NCI-H69 (cell line): Measurements from ENCODE around the gene CHURC1.
"Not testable (repeated sequence)": the region's sequence is repeated elsewhere in the genome, so short reads cannot be mapped to it uniquely, and the experiment has no call there.

Source experiments
- DNase-seq: peaks from one replicate; lab custom pipeline; 2025; lab: John Stamatoyannopoulos, UW

The CHURC1 gene

GRCh38 chr14:64910847-64911495 lies 3.3 kb upstream of the CHURC1 start:
- peak; percentile 63 for DNase-seq

GRCh38 chr14:64912261-64912660 lies 2.0 kb upstream of the CHURC1 start:
- DNase-seq = no peak

- not testable (repeated sequence) for DNase-seq
These were observed 778 bp upstream of the CHURC1 start for GRCh38 chr14:64913477-64913876.

DNA sequence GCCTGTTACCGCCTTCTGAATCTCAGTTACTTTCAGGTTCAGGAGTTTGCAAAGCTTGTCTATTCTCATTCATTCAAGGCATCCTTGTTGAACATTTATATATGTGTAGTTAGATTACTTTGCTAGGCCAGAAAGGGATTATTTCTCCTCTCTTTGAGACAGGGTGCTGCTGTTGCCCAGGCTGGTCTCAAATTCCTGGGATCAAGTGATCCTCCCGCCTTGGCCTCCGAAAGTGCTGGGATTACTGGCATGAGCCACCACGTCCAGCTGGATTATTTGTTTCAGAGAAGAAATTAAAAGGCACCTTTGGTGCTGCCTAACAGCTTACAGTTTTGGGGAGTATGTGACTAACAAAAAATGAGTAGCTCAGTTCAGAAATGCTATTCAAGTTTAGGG lies 772 bp downstream of the CHURC1 start:
- no peak for DNase-seq

GRCh38 chr14:64915797-64916196 lies 1.5 kb downstream of the CHURC1 start:
- no peak for DNase-seq

GRCh38 chr14:64918216-64918615 lies 4.0 kb downstream of the CHURC1 start:
- DNase-seq = no peak

- no peak for DNase-seq
These were observed 5.0 kb downstream of the CHURC1 start for GRCh38 chr14:64919215-64919614.

- DNase-seq = no peak
These were observed 5.4 kb downstream of the CHURC1 start for GRCh38 chr14:64919618-64920017.

DNA sequence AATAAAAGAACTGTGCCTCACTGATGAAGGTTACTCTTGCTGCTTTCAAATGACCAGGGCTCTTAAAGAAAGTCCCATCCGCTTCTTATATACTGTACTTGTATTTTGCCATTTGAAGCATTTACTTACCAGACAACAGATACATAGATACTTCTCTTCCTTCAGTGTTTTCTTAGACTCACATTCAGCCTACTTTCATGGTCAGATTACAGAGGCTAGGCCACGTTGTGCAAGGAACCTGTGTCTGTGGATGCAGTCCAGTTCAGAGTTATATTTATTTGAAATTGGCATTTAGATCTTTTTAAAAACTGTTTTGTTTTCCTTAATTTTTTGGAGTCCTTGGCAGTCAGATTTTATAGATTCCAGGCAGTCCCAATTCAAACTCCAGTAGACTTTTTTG lies 6.2 kb downstream of the CHURC1 start:
- DNase-seq = no peak

DNA sequence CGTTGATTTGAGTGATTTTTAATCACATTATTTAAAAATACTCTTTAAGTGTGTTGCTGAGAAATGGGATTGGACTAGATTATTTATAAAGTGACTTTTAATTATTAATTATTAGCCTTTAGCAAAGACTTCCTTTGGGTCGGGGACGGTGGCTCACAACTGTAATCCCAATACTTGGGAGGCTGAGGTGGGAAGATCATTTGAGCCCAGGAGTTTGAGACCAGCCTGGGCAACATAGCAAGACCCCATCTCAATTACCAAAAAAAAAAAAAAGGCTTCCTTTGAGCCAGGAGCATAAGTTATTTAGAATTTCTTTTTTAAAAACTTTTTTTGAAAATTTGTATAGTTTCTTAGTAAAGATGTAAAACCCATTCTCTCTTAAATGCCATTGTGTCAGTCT lies 8.8 kb downstream of the CHURC1 start:
- DNase-seq = no peak

DNA sequence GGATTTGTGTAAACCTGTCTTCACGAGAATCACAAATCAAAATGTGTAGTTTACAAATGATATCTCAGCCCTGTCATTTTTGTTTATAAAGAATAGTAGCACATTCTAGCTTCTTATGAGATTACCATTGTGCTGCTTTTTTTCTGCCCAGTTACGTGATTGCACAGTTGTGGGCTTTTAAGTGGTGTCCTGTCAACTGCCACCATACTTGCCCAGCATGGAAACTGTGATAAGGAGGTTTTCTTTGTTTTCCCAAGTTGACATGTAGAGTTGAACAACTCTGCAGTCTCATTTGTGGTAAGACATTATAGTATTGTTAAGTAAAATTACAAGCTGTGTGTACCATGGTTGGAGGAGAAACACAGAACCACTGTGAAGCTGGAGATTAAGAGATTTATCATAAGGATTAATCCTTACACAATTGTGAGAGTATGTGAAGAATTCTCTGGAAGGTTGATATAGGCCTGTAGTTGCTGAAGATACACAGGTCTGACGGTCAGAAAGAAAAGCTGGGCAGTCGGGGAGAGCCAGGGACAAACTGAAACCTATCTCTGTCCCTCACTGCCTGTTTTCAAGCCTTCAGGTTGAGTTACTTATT lies 12.2 kb downstream of the CHURC1 start:
- DNase-seq = no peak

- DNase-seq = no peak
These were observed 12.8 kb downstream of the CHURC1 start for GRCh38 chr14:64927031-64927430.

- DNase-seq = no peak
These were observed 14.2 kb downstream of the CHURC1 start for GRCh38 chr14:64928239-64929013.

- DNase-seq = no peak
These were observed 14.7 kb downstream of the CHURC1 start for GRCh38 chr14:64929014-64929359.

- no peak for DNase-seq
These were observed 16.0 kb downstream of the CHURC1 start for GRCh38 chr14:64930085-64930843.

GRCh38 chr14:64931123-64931522 lies 16.9 kb downstream of the CHURC1 start:
- no peak for DNase-seq

DNA sequence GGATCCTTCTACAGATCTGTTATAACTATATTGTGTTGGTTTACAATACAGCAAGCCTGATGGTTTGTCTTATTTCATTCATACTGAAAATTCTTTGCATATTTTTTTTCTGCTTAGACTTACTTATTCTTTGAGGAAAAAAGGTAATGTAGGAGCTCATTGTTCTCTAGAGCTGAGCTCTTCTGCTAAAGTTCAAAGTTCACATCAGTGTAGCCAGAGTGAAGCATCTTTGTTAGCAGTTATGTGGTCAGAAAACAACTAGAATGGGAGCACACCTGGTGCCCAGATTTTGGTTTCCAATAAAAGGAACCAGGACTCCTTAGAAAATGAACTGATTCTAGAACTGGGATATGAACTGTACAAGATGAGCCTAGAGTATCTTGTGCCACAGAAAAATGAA lies 18.0 kb downstream of the CHURC1 start:
- DNase-seq = no peak

- DNase-seq = no peak
These were observed 20.2 kb downstream of the CHURC1 start for GRCh38 chr14:64934338-64934929.

DNA sequence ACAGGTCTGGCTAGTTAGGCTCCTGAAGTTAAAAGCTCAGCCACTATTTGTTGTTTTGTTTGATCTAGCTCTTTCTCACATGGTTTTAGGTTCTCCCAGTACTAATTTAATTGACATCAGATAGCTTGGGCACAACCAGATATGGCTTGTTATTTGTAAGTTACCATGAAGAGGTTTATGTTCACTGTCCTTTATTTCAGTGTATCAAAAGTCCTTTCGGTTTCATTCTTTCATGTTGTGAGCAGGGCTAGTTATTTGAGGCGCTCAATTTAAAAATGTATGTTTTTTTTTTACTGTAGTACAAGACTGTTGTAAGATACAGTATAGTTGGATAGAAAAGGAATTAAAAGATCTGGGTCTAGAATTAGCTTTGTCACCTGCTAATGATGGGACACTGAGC lies 21.3 kb downstream of the CHURC1 start:
- DNase-seq = no peak

DNA sequence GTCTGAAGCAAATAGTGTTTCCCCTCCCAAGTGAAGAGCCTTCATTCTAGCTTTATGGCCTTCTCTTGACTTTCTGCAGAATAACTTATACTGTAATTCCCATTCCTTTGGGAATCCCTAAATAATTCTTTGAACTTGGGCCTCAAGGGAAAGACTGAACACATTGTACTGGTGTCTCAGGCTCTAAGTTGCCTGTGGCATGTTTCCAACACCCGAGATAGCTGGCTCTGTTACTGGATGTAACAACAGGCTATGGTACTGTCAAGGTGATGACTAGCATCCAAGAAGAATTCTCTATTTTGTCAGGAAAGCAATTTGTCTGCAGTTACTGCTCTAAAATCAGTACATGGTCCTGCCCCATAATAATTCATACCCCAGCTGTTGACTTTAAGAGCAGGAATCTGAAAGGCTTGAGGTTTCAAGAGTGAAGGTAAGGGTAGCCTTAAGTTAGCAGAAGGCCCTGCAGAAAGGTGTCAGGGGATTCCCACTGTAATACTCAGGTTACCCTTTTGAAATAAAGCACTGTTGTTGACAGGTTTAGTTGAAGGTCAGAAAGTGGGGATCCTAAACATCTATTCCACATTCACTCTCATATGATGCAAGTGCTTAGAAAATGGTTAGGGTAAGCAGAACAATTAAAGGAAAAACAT lies 23.0 kb downstream of the CHURC1 start:
- peak; percentile 47 for DNase-seq

DNA sequence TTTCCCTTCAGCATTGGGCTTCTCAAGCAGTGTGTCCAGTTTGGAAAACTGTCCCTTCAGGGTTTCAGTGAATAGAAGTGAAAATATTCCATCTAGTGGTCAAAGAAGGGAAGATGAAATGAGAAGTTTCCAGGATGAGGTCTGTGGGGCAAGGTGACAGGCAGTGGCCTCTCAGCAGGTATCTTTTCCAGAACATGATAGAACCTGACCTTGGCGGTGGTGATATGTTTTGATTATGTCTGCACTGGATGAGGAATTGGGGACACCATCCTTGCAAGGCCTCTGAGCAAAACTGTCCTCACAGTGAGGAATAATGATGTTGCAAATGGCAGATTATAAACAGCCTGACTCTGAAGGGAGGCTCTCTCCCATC lies 23.6 kb downstream of the CHURC1 start:
- DNase-seq = peak; percentile 54
